Ovary (tissue), 3 donors: ENCODE data around the gene SIL1.

Experiments
- CTCF ChIP-seq, 3 donors: fragments of 450-650 bp in 2 of 3; fragments of 200-600 bp in 1 of 3; IDR thresholded peaks; one replicate each; pipeline versions ENCODE4 v1.5.1 to v1.8.0; 2016 to 2022; ENCODE audit warnings: antibody characterized with exemption in 3 of 3, mild to moderate bottlenecking in 1 of 3
- EP300 ChIP-seq: sonication (generic); formaldehyde crosslinking; IDR thresholded peaks from one replicate; pipeline ENCODE4 v1.6.1; 2017; ENCODE audit warnings: antibody characterized with exemption
- donor health status: DM: no; HTN: no; CAD: no.

GRCh38 chr5:139205124-139205523, 7.0 kb upstream of the SIL1 start:
- TF ChIP-seq EP300, result no peak
- TF ChIP-seq CTCF (IDR thresholded peaks at IDR 0.05), result no peak
